GM12891 (cell line): ENCODE data around the gene RNF150.

ENCODE experiments used
- DNase-seq: peaks from one replicate; pipeline ENCODE4 v3.0.0; 2011; ENCODE audit warnings: low spot score; ENCODE audit not compliant: insufficient read length
- FAIRE-seq: peaks from 2 replicates; lab custom pipeline; 2011; peaks lifted over from hg19 to GRCh38; lab: Jason Lieb, UNC
- PAX5 ChIP-seq: IDR thresholded peaks from 2 replicates; pipeline ENCODE4 v1.6.1; 2011; ENCODE audit warnings: low read length, moderate library complexity, mild to moderate bottlenecking; ENCODE audit not compliant: insufficient read depth, severe bottlenecking
- POLR2A ChIP-seq: IDR thresholded peaks from 2 replicates; pipeline ENCODE4 v1.6.1; 2011; ENCODE audit warnings: low read depth, low read length, control low read depth
- POLR2AphosphoS5 ChIP-seq: IDR thresholded peaks from 2 replicates; pipeline ENCODE4 v1.6.1; 2011; ENCODE audit warnings: low read depth, low read length, control low read depth
- POU2F2 ChIP-seq: IDR thresholded peaks from 2 replicates; pipeline ENCODE4 v1.6.1; 2011; ENCODE audit warnings: low read depth, mild to moderate bottlenecking, control low read depth, low read length, moderate library complexity
- SPI1 ChIP-seq: IDR thresholded peaks from 2 replicates; pipeline ENCODE4 v1.6.1; 2011; ENCODE audit warnings: low read depth, low read length, control low read depth
- TAF1 ChIP-seq: IDR thresholded peaks from 2 replicates; pipeline ENCODE4 v1.6.1; 2011; ENCODE audit warnings: low read depth, low read length, control low read depth

The RNF150 gene

DNA sequence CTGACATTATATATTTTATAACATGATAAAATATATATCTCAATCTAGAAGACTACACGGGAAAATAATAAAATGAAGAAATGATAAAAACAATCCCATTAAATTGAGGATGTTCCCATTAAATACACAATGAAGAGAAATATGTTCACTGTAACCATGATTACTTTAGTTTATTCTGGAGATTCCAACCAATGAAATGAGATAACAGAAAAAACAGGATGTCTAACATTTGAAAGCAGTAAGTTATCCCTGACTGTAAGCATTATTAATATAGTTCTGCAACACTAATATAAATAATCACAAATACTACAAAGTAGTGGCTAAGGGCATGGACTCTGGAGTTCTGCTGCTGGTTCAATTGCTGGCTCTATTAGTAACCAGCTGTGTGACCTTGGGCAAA, 169.4 kb downstream of the RNF150 start:
- FAIRE-seq = no peak
- DNase-seq = no peak
- no peak for TF ChIP-seq TAF1
- TF ChIP-seq SPI1 = no peak
- no peak for TF ChIP-seq PAX5
- no peak for TF ChIP-seq POLR2A
- TF ChIP-seq POLR2AphosphoS5 = no peak
- no peak for TF ChIP-seq POU2F2

DNA sequence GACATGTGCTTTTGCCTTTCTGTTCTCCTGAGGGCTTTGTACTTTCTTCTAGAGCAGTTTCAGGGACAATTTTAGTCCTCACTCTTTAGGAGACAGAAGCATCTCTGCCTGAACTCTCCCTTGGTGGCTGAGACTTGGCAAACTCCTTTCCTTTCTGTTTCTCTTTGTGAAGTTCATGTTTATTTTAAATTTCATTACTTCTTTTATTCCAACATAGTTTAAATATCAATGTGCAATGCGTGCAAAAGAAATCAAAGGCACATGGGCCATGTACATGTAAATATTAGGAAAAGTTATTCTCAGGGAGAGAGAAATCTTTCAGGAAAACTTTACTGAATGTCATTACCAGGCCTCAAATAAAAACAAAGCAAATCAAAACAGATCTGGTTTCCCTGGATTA, 177.6 kb downstream of the RNF150 start:
- FAIRE-seq (no peak), DNase-seq (no peak)
- no peak for TF ChIP-seq POLR2A
- no peak for TF ChIP-seq PAX5
- no peak for TF ChIP-seq SPI1
- no peak for TF ChIP-seq POU2F2
- no peak for TF ChIP-seq TAF1
- TF ChIP-seq POLR2AphosphoS5 = no peak

DNA sequence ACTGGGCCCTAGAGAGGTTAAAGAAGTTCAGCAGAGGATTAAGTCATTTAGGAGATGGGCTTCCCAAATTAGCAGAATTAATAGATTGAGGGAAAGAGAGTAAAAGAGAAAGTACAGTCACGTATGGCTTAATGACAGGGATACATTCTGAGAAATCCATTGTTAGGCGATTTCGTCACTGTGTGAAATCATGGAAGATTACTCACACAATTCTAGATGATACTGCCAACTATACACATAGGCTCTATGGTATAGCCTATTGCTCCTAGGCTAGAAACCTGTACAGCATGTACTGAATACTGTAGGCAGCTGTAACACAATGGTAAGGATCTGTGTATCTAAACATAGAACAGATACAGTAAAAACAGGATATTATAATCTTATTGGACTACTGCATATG, 180.6 kb downstream of the RNF150 start:
- no peak for TF ChIP-seq SPI1
- TF ChIP-seq POU2F2 = no peak
- no peak for TF ChIP-seq POLR2A
- TF ChIP-seq TAF1 = no peak
- no peak for TF ChIP-seq PAX5
- no peak for TF ChIP-seq POLR2AphosphoS5
- no peak for FAIRE-seq
- DNase-seq = no peak

DNA sequence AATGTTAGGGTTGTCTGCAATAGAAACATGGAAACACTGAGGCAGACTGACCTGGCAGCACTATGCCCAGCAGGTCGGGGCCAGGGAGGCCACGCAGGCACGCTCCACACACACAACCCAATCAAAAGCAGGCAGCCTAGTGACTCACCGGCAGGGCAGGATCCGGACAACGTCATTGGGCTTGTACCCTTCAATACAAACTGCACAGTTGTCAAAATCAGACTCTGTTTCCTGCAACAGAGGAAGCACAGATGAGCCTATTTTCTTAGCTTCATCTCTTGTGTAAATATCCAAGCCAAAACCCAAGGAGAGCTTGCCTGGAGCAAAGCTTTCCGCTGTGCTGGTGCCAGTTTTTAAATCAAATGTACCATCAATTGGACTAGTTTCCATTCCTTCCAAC, 185.8 kb downstream of the RNF150 start:
- DNase-seq = no peak
- TF ChIP-seq TAF1 (no peak), POU2F2 (no peak), POLR2A (no peak), PAX5 (no peak), SPI1 (no peak), POLR2AphosphoS5 (no peak)
- FAIRE-seq = no peak

DNA sequence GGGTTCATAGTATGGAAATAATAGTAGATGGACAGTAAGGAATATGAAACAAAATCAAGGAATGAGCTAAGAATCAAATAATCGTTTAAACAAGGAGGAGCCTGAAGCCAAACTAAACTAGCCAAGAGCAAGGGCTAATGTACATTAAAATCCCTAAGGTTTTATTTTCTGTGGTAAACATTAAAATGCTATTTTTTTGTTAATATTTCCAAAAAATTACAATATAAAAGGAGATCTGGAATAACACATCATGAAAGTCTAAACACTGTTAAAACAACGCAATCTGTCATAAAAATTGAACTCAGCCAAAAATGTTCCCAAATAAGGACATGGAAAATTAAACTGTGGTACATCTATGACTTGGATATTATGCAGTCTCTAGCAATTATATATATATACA, 188.2 kb downstream of the RNF150 start:
- FAIRE-seq (no peak), DNase-seq (no peak)
- no peak for TF ChIP-seq SPI1
- no peak for TF ChIP-seq POU2F2
- TF ChIP-seq POLR2AphosphoS5 = no peak
- no peak for TF ChIP-seq POLR2A
- no peak for TF ChIP-seq PAX5
- TF ChIP-seq TAF1 = no peak

DNA sequence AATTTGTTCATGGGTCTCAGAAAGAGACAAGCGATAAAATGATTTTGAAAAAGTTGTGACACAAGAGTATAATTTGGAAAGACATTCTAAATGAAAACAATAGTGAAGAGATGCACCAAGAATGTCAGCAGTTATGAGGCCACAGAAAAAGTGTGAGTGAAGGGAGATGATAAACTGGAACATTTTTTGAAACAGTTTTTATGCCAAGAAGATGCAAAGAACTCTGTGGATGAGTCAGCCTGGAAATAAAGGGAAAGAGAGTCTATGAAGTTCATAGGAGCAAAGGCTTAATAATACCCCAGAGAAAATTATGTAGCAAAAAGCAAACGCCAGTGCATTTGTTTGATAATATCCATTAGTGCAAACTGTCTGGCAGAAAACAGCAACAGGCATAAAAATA, 188.7 kb downstream of the RNF150 start:
- DNase-seq (no peak), FAIRE-seq (no peak)
- TF ChIP-seq PAX5 = no peak

DNA sequence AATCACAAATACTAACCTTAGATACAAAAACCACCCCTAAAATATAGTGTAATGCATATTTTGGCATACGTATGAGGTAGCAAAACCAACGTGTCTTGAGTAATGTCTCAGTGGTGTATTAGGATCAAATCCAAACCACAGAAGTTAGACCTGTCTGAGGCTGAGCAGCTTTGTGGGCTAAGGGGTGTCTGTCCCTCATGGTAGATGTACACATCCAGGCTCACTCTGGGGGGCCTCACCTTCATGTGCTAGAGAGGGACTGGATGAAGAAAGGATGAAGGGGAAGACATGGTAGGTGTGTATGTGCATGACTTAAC, 189.1 kb downstream of the RNF150 start:
- no peak for TF ChIP-seq SPI1
- no peak for TF ChIP-seq POLR2AphosphoS5
- no peak for TF ChIP-seq PAX5
- TF ChIP-seq TAF1 = no peak
- no peak for TF ChIP-seq POLR2A
- no peak for TF ChIP-seq POU2F2
- no peak for FAIRE-seq

DNA sequence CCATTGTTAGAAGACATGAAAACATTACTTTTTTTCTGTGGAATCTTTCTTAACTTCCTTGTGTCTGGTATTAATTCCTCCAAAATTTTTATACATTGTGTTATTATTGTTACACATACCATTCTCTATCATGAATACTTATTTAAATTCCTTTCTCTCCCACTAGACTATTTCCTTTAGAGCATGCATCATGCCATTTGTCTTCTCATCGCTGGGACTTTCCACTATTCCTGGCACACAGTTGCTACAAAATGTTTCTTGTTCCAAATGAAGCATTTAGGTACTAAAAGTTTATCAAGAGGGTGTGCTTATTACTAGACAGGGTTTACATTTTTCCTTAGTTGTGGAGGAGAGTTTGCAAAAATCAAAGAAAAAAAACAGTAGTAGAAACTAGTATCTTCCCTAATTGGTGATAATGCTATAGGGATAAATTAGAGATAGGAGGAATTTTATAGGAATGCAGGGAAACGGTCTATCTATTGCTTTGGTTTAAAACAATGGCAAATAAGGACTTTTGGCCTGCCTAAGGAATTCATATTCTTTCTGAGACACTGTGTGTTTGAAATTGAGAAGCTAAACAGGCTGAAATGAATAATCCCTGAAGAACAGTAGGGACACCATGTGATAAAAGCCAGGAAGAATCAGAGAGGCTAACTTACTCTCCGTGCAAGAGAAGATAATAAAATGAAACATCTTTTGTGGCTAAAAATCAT, 189.6 kb downstream of the RNF150 start:
- TF ChIP-seq PAX5 (no peak), POLR2A (no peak), POU2F2 (no peak), TAF1 (no peak), POLR2AphosphoS5 (no peak), SPI1 (no peak)
- no peak for FAIRE-seq

More for the DNA sequence above, 189.1 kb downstream of the RNF150 start:
- DNase-seq = no peak

DNA sequence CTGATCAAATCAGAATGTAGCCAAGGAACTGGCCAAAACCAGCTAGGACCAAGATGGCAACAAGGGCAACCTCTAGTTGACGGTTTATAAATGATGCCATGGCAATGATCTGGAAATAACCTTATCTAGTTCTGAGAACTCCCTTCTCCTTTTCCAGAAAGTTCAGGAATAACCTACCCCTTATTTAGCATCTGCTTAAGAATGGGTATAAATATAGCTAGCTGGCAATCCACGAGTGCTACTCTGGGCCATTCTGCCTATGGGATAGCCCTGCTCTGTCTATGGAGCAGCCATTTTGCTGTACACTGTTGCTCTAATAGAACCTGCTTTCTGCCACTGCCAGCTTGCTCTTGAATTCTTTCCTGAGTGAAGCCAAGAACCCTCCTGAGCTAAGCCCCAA, 192.7 kb downstream of the RNF150 start:
- TF ChIP-seq POLR2A (no peak), POU2F2 (no peak), TAF1 (no peak), PAX5 (no peak), POLR2AphosphoS5 (no peak), SPI1 (no peak)
- no peak for DNase-seq
- no peak for FAIRE-seq

More for the DNA sequence above, 189.6 kb downstream of the RNF150 start:
- DNase-seq = no peak

DNA sequence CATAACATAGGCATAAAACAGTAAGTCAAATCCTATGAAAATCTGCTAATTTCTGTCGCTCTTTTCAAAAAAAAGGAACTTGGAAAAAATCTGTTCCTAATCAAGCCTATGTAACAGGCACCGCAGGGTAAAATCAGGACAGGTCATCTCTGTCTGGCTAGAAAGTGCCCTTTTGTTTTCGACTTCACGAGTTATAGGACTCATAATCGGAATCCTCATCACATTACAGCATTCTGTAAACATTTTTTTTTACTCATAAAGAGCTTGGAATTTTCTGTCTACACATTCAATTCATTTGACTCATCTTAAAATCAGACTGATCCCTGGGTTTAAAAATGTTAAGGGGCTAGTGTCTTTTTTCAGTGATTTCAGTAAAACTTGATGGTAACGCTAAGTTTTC, 195.4 kb downstream of the RNF150 start:
- no peak for DNase-seq
- no peak for FAIRE-seq
- no peak for TF ChIP-seq POU2F2
- no peak for TF ChIP-seq POLR2A
- no peak for TF ChIP-seq PAX5
- no peak for TF ChIP-seq POLR2AphosphoS5
- TF ChIP-seq TAF1 = no peak
- TF ChIP-seq SPI1 = no peak

DNA sequence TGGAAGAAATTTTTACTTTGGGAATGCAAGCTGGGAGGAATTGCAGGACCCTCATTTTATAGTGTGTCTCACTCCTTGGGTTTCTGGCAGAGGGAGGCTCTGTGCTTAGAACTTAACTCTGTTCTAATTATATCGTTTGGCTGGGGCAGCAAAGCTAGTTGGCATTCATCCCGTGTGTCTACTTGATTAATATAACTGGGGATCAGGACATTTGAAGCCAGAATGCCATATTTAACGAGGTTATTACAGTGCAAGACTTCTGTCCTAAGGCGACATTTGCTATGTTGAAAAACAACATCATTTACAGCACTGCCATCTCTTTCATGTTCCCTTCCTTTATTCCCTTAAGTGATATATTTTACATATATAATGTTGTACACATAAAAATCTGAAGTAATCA, 198.0 kb downstream of the RNF150 start:
- TF ChIP-seq SPI1 (no peak), POLR2AphosphoS5 (no peak), PAX5 (no peak), POU2F2 (no peak), TAF1 (no peak), POLR2A (no peak)
- DNase-seq (no peak), FAIRE-seq (no peak)
